Measurements from ENCODE around the gene DLG5.

DLG5 gene

DNA sequence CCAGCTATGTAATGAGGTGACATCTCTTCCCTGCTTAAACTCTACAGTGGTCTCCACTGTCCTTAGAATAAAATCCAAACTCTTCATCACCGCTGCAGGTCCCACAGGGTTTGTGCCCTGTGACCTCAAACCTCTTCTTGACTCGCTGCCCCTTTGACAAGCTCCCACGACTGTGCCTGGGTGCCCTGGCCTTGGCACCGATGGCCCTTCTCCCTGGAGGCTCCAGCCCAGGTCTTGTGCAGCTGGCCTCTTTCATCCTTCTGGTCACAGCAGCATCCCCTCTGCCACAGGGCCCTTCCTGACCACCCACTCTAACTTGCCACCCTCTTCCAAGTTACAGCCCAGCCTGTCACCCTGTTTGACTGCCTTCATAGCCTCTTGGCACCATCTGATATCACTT lies 108.2 kb downstream of the DLG5 start:
- no peak for DNase-seq (ENCODE audit: low read depth)

- no peak for DNase-seq (ENCODE audit: low read depth)
Observed at GRCh38 chr10:77817541-77817940, 109.0 kb downstream of the DLG5 start.

GRCh38 chr10:77816311-77816710 lies 110.2 kb downstream of the DLG5 start:
- no peak for DNase-seq (ENCODE audit: low read depth)

DNA sequence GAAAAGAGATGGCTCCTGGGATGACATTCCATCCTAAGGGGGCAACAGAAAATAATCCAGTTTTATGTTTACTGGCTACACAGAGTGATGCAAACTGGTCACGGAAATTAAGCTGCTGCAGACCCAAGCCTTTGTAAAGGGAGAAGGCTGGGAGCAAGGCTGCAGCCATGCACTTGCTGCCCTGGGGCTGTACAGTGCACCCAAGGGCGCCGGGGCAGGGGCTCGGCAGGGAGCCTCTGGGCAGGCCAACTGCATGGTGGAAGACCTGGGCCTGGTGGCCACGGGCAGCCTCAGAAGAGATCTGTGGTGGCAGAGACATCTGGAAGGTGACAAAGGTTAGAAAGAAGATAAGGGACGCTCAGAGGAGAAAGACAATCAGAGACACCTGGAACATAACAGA lies 113.8 kb downstream of the DLG5 start:
- DNase-seq (ENCODE audit: low read depth) = no peak

DNA sequence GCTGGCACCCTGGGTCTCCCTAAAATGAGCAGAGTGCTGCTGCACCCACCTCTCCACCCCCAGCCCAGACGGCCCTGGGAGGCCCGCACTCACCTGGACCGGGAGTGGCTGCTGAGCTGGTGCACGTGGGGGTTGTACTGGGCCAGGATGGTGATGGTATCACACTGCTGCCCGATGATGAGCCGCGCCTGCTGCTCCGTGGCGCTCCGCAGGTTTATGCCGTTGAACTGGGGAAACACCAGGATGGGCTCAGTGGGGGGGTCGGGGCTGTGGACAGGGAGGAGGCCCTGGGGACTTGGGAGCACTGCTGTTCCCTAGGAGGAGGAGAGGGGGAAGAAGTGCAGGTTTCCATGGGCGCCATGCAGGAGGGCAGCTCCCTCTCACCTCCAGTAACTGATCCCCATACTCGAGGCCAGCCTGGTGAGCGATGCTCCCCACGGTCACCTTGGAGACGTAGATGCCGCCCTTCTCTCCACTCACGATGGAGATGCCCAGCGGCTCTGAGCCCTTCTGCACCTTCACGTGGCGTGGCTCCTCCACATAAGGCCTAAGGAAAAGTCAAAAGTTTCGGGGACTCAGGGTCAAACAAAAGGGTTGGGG lies 114.6 kb downstream of the DLG5 start:
- no peak for DNase-seq (ENCODE audit: low read depth)

DNA sequence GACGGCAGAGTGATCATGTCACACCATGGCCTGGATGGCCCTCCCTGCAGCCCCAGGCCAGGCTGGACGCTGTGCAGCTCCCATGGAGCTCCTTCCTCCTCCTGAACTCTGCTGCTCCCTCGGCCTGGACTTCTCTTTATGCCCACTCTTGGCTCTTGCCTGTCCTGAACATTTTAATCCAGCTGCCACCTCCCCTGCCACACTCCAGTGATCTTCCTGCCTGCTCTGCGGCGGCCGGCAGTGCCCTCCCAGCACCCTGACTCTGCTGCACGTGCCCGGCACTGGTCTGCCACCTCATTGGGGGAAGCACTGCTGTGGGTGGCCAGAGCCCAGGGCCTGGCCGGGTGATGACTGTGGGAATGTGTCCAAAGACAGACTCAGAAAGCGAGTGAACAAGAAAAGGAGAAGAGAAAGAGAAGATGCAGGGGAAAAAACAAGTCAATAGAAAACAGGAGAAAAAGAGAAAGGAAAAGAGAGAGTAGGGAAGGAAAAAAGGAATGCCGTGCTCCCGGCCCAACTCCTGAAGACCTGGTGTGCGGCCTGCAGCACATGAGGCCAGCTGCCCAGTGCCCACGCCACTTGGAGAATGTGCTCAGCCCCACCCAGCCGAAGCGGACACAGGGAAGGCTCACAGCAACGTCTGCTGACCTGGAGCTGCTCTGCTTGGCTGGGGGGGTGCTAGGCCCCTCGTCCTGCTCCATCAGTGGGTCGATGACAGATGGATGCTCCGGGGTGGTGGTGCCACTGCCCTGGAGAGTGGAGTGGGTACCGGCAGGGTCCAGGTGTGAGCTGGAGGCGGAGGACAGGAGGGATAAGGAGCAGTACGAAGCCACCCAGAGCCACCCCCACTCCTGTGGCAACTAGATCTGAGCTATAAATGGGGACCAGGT lies 115.9 kb downstream of the DLG5 start:
- DNase-seq (ENCODE audit: low read depth) = no peak

DNA sequence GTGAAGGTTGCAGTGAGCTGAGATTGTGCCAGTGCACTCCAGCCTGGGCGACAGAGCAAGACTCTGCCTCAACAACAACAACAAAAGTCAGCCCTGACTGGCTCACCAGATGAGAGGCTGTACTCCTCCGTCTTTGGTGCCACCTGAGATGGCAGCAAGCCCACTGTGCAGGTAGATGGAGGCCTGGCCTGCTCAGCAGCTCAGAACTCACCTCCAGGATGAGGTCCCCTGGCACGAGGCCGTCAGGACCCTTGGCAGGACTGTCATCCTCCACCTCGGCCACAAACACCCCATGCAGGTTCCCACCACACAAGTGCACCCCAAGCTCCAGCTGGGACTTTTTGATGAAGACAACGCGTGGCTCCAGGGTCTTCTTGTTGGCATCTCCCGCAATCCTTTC lies 117.2 kb downstream of the DLG5 start:
- no peak for DNase-seq (ENCODE audit: low read depth)

DNA sequence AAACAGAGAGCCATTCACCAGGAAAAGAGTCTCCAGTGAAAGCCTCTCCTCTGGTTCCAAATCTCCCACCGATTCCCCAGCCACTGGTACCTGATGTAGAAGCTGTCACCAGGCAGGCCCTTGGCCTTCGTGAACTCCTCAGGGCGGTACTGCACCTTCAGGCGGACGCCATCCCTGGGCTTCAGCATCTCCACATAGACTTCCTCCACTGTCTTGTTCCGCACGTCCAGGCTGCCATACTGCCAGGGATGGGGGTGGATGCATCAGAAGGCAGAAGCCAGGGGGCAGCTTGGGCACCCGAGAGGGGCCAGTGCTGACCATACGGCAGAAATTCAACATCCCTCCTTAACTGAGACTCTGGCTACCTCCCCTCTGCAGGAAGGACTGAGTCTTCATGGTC lies 118.8 kb downstream of the DLG5 start:
- DNase-seq (ENCODE audit: low read depth) = no peak

GRCh38 chr10:77806511-77807157 lies 119.9 kb downstream of the DLG5 start:
- DNase-seq (ENCODE audit: low read depth) = no peak

GRCh38 chr10:77805676-77806075 lies 120.9 kb downstream of the DLG5 start:
- no peak for DNase-seq (ENCODE audit: low read depth)

GRCh38 chr10:77804371-77804770 lies 122.2 kb downstream of the DLG5 start:
- no peak for DNase-seq (ENCODE audit: low read depth)

- DNase-seq (ENCODE audit: low read depth) = peak; percentile 13
Observed at GRCh38 chr10:77801474-77802161, 124.9 kb downstream of the DLG5 start.

GRCh38 chr10:77800738-77801266 lies 125.8 kb downstream of the DLG5 start:
- no peak for DNase-seq (ENCODE audit: low read depth)

DNA sequence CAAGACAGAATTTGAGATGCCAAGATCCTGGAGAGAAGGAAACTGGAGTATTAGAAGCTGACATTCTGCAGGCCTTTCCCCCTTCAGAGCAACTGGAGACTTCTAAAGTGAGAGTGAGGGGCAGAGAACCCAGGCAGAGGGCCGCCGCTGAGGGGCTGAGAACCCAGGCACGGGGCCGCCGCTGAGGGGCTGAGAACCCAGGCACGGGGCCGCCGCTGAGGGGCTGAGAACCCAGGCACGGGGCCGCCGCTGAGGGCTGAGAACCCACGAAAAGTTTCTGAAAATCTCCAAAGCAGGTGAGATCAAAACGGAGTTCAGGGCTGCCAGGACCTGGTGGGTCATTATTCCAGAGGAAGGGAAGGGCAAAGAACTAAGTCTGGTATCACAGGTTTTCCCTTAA lies 126.2 kb downstream of the DLG5 start:
- no peak for DNase-seq (ENCODE audit: low read depth)

GRCh38 chr10:77799352-77799751 lies 127.2 kb downstream of the DLG5 start:
- DNase-seq (ENCODE audit: low read depth) = no peak

- DNase-seq (ENCODE audit: low read depth) = no peak
Observed at GRCh38 chr10:77798940-77799339, 127.6 kb downstream of the DLG5 start.

- no peak for DNase-seq (ENCODE audit: low read depth)
Observed at GRCh38 chr10:77796311-77796915, 130.1 kb downstream of the DLG5 start.

- no peak for DNase-seq (ENCODE audit: low read depth)
Observed at GRCh38 chr10:77795426-77796055, 131.0 kb downstream of the DLG5 start.

DNA sequence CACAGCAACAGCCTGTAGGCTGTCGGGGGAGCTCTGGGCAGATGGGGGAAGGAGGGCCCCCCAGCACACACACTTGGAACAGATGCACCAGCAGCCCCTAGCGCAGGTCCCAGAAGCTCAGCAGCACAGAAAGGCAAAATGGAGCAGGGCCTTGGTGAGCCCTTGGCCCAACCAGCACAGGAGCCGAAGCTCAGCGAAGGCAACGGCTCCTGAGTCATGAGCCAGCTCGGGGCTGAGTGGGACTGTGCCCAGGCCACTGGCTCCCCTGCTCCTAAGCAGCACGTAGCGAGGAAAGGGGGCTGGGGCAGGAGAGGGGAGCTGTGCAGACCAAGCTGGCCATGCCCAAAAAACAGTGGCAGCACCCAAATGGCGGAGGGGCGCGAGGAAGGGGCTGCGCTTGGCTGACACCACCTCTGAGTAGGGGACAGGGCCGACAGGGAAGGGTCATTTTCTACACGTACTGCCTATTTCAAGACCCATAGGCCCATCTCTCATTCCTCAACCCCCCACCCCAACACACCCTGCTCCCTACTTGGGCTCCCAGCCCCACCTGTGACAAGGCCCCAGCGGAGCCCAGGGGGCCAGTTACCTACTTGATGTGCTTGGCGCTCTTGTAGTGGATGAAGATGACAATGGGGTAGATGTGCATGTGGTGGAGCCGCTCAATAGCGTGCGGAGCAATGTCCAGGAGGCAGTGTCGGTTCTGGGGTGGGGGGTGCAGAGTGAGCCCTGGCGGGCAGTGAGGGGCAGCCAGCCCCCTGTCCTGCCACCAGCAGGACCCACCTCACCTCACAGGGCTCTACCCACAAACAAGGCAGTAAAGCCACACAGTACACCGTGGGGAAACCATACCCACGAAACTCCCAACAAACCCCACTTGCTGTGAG lies 132.1 kb downstream of the DLG5 start:
- DNase-seq (ENCODE audit: low read depth) = no peak

- no peak for DNase-seq (ENCODE audit: low read depth)
Observed at GRCh38 chr10:77793831-77794230, 132.7 kb downstream of the DLG5 start.

All from stimulated activated CD8-positive, alpha-beta memory T cell treated with anti-CD3 and anti-CD28 coated beads, Interleukin-7, amount 100 ng/mL, for 24 hours (primary cell).